Suppressor macrophage treated with lipopolysaccharide for 1 hour (primary cell): ENCODE results near the gene ATAD2B.

Experiments used
- DNase-seq, 3 donors: peaks; one replicate each; pipeline ENCODE4 v3.0.0-alpha.2; 2020 to 2022

ATAD2B gene

GRCh38 chr2:23836505-23836904 lies 90.4 kb downstream of the ATAD2B start:
- no peak for DNase-seq

GRCh38 chr2:23835988-23836387 lies 90.9 kb downstream of the ATAD2B start:
- DNase-seq: no peak

- DNase-seq: no peak
Observed at GRCh38 chr2:23835423-23835822, 91.5 kb downstream of the ATAD2B start.

GRCh38 chr2:23828986-23829385 lies 97.9 kb downstream of the ATAD2B start:
- DNase-seq: no peak

GRCh38 chr2:23828256-23828980 lies 98.5 kb downstream of the ATAD2B start:
- DNase-seq: no peak

GRCh38 chr2:23827287-23827686 lies 99.6 kb downstream of the ATAD2B start:
- DNase-seq: peak; percentile 9 to 55 (median 48)

GRCh38 chr2:23826771-23827170 lies 100.2 kb downstream of the ATAD2B start:
- no peak for DNase-seq

GRCh38 chr2:23826040-23826439 lies 100.9 kb downstream of the ATAD2B start:
- DNase-seq: peak; percentile 54 to 88 (median 88)

GRCh38 chr2:23824777-23825212 lies 102.1 kb downstream of the ATAD2B start:
- peak; percentile 70 to 78 (median 73) for DNase-seq

- DNase-seq: no peak
Observed at GRCh38 chr2:23823863-23824262, 103.1 kb downstream of the ATAD2B start.

GRCh38 chr2:23814963-23815362 lies 112.0 kb downstream of the ATAD2B start:
- DNase-seq: no peak

GRCh38 chr2:23813438-23813837 lies 113.5 kb downstream of the ATAD2B start:
- no peak for DNase-seq

GRCh38 chr2:23809150-23809549 lies 117.8 kb downstream of the ATAD2B start:
- no peak for DNase-seq

GRCh38 chr2:23806665-23807249 lies 120.2 kb downstream of the ATAD2B start:
- no peak for DNase-seq

GRCh38 chr2:23806201-23806600 lies 120.7 kb downstream of the ATAD2B start:
- DNase-seq: no peak

GRCh38 chr2:23803965-23804542 lies 122.9 kb downstream of the ATAD2B start:
- peak in 1 of 3 donors; percentile 13 for DNase-seq

- DNase-seq: no peak
Observed at GRCh38 chr2:23803264-23803964, 123.5 kb downstream of the ATAD2B start.

GRCh38 chr2:23801396-23801795 lies 125.5 kb downstream of the ATAD2B start:
- peak; percentile 11 to 49 (median 34) for DNase-seq

GRCh38 chr2:23794234-23794633 lies 132.7 kb downstream of the ATAD2B start:
- DNase-seq: no peak

GRCh38 chr2:23793476-23793875 lies 133.4 kb downstream of the ATAD2B start:
- DNase-seq: peak; percentile 15 to 45 (median 41)

- no peak for DNase-seq
Observed at GRCh38 chr2:23791030-23791429, 135.9 kb downstream of the ATAD2B start.

- no peak for DNase-seq
Observed at GRCh38 chr2:23789012-23789411, 137.9 kb downstream of the ATAD2B start.

- DNase-seq: peak in 1 of 3 donors; percentile 20
Observed at GRCh38 chr2:23788100-23788499, 138.8 kb downstream of the ATAD2B start.

- DNase-seq: no peak
Observed at GRCh38 chr2:23784971-23785370, 142.0 kb downstream of the ATAD2B start.
